Measurements from ENCODE around the gene LEKR1.

GRCh38 chr3:156834435-156834834 is 8.3 kb downstream of the LEKR1 start:
- TF ChIP-seq, protein P1, sequence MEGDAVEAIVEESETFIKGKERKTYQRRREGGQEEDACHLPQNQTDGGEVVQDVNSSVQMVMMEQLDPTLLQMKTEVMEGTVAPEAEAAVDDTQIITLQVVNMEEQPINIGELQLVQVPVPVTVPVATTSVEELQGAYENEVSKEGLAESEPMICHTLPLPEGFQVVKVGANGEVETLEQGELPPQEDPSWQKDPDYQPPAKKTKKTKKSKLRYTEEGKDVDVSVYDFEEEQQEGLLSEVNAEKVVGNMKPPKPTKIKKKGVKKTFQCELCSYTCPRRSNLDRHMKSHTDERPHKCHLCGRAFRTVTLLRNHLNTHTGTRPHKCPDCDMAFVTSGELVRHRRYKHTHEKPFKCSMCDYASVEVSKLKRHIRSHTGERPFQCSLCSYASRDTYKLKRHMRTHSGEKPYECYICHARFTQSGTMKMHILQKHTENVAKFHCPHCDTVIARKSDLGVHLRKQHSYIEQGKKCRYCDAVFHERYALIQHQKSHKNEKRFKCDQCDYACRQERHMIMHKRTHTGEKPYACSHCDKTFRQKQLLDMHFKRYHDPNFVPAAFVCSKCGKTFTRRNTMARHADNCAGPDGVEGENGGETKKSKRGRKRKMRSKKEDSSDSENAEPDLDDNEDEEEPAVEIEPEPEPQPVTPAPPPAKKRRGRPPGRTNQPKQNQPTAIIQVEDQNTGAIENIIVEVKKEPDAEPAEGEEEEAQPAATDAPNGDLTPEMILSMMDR (IDR thresholded peaks at IDR 0.05), result no peak
- no peak for TF ChIP-seq ZFX (IDR thresholded peaks at IDR 0.05; ENCODE audit: borderline replicate concordance)

Data from 22Rv1 (cell line).